Sigmoid colon (tissue), 4 donors: ENCODE results near the gene WNK1.

Source experiments
- CTCF ChIP-seq, 4 experiments: fragments of 450-650 bp in 3 of 4; fragments of 200-600 bp in 1 of 4; IDR thresholded peaks; one replicate each; pipeline ENCODE4 v1.5.1; 2016 to 2019; ENCODE audit warnings: antibody characterized with exemption in 4 of 4, mild to moderate bottlenecking in 3 of 4, moderate library complexity in 2 of 4
- POLR2A ChIP-seq, 2 donors: fragments of 450-650 bp; IDR thresholded peaks; one replicate each; pipeline ENCODE4 v1.6.1; 2016; ENCODE audit warnings: antibody characterized with exemption in 2 of 2, mild to moderate bottlenecking in 2 of 2, moderate library complexity in 2 of 2
- POLR2AphosphoS5 ChIP-seq, 4 donors: sonication (generic); formaldehyde crosslinking; IDR thresholded peaks; one replicate each; pipeline ENCODE4 v1.6.1; 2017; ENCODE audit warnings: antibody characterized with exemption in 4 of 4

DNA sequence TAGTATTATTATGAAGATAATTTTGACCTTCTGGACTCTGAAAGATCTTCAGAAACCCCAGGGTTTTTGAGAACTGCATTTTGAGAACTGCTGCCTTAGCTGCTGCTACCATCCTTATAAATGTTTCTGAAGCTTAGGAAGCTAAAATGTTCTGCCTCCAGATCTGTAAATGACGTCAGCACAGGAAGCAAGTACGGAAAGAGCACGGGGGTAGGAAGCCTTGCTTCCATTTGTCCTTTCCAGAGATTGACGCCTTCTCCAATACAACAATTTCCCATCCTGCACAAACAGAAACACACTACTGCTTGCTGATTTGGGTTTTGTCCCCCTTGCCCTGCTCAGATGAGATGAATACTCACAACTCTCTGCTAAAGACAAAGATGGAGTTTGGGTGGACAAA, 179.2 kb downstream of the WNK1 start:
- TF ChIP-seq POLR2AphosphoS5 (IDR thresholded peaks at IDR 0.05) (no peak), POLR2A (IDR thresholded peaks at IDR 0.05) (no peak), CTCF (IDR thresholded peaks at IDR 0.05) (no peak)
